HepG2 (cell line): ENCODE measurements around the gene ZBTB25. TPM values are rescaled to one million over a fixed set of nuclear protein-coding genes. Genes with fewer than 3 reads are reported as not detected.

Experiments used
- ATAC-seq: fragments of 200-7000 bp; cut with Tn5 transposase; 3 replicates; pipeline ENCODE4 v1.9.1; 2020; ENCODE audit warnings: mild to moderate bottlenecking, moderate library complexity
- BruUV-seq: library from RNA; stranded (reverse); fragments of 400-500 nt; replicated peaks from 2 replicates; lab custom pipeline; 2021; lab: Mats Ljungman, UMichigan
- CTCF ChIA-PET: fragments of 300-600 bp; formaldehyde crosslinking; extraction: SDS; loops from one replicate; lab custom pipeline; 2021; ENCODE audit warnings: low total read pairs, inconsistent platforms, low intra/inter-chr PET ratio; lab: Yijun Ruan, JAX
- POLR2A ChIA-PET: fragments of 350-600 bp; sonication (Branson Sonifier 250); formaldehyde crosslinking; loops from one replicate; lab custom pipeline; 2020; ENCODE audit warnings: antibody characterized with exemption, inconsistent platforms; lab: Yijun Ruan, JAX
- DNase-seq: peaks from one replicate; pipeline ENCODE4 v3.0.0-alpha.2; 2015; ENCODE audit warnings: low spot score
- FAIRE-seq: peaks from 3 replicates; lab custom pipeline; 2011; peaks lifted over from hg19 to GRCh38; lab: Jason Lieb, UNC
- H2AFZ ChIP-seq: one replicate; pipeline ENCODE4 v1.6.1; 2011; ENCODE audit warnings: low read length, inconsistent platforms
- H3K27ac ChIP-seq: fragments of 300-600 bp; 3 replicates; pipeline ENCODE4 v1.8.0; 2011; ENCODE audit warnings: mixed run types, mild to moderate bottlenecking, mixed read lengths, low read length, inconsistent platforms; ENCODE audit not compliant: insufficient read depth; ENCODE audit errors: extremely low read length
- H3K27me3 ChIP-seq, 2 experiments: fragments of 200-600 bp in 1 of 2; 2 replicates in 1 of 2; 3 replicates in 1 of 2; pipeline versions ENCODE4 v1.6.0 to v1.8.0; 2011; ENCODE audit warnings: low read length in 2 of 2, mild to moderate bottlenecking in 2 of 2, moderate library complexity in 2 of 2, inconsistent platforms in 1 of 2; ENCODE audit not compliant: insufficient read depth in 2 of 2, control insufficient read depth in 1 of 2
- H3K36me3 ChIP-seq, 2 experiments: fragments of 200-600 bp in 1 of 2; replicated peaks in 1 of 2; 2 replicates in 1 of 2; 3 replicates in 1 of 2; pipeline versions ENCODE4 v1.5.1 to v1.8.0; 2011; ENCODE audit warnings: low read length in 2 of 2, inconsistent platforms in 1 of 2; ENCODE audit not compliant: insufficient read depth in 2 of 2, control insufficient read depth in 1 of 2
- H3K4me1 ChIP-seq: 2 replicates; pipeline ENCODE4 v1.5.1; 2012; ENCODE audit warnings: low read length, inconsistent platforms; ENCODE audit not compliant: insufficient read depth
- H3K4me2 ChIP-seq: 2 replicates; pipeline ENCODE4 v1.6.0; 2011; ENCODE audit warnings: low read depth, low read length, inconsistent platforms
- H3K4me3 ChIP-seq, 3 experiments: fragments of 200-600 bp in 1 of 3; sonication (generic), shearing (Covaris generic) in 1 of 3; replicated peaks in 1 of 3; 2 replicates each; pipeline ENCODE4 v1.5.1; 2011 to 2016; ENCODE audit warnings: low read length in 3 of 3, inconsistent platforms in 2 of 3, low read depth in 2 of 3, mild to moderate bottlenecking in 2 of 3, control low read depth in 1 of 3, mixed read lengths in 1 of 3; ENCODE audit not compliant: insufficient read depth in 1 of 3
- H3K79me2 ChIP-seq: one replicate; pipeline ENCODE4 v1.6.1; 2011; ENCODE audit warnings: low read length, inconsistent platforms; ENCODE audit not compliant: insufficient read depth
- H3K9ac ChIP-seq: 2 replicates; pipeline ENCODE4 v1.6.0; 2011; ENCODE audit warnings: mild to moderate bottlenecking, low read depth, low read length, inconsistent platforms; ENCODE audit not compliant: insufficient read depth
- H3K9me3 ChIP-seq: 2 replicates; pipeline ENCODE4 v1.5.1; 2012; ENCODE audit warnings: mild to moderate bottlenecking, low read length
- H4K20me1 ChIP-seq: 2 replicates; pipeline ENCODE4 v1.6.0; 2011; ENCODE audit warnings: inconsistent platforms, mild to moderate bottlenecking, low read length, moderate library complexity; ENCODE audit not compliant: insufficient read depth
- CBX5 ChIP-seq: sonication (generic); formaldehyde crosslinking; IDR thresholded peaks from 2 replicates; pipeline ENCODE4 v1.4.0; 2020; ENCODE audit warnings: missing genetic modification reagents, borderline replicate concordance
- EHMT2 ChIP-seq: fragments of 200-600 bp; sonication (generic); IDR thresholded peaks from 2 replicates; pipeline ENCODE4 v1.7.0; 2017; ENCODE audit warnings: antibody characterized with exemption, low read depth, low read length, borderline replicate concordance
- KAT8 ChIP-seq: IDR thresholded peaks from 2 replicates; pipeline ENCODE4 v1.6.1; 2016; ENCODE audit warnings: missing genetic modification reagents, missing compliant biosample characterization
- PHF20 ChIP-seq: sonication (generic); formaldehyde crosslinking; IDR thresholded peaks from 2 replicates; pipeline ENCODE4 v1.5.0; 2020; ENCODE audit warnings: mild to moderate bottlenecking, missing genetic modification reagents
- PLRG1 ChIP-seq: fragments of 450-650 bp; conservative IDR thresholded peaks from 2 replicates; pipeline ENCODE4 v1.6.1; 2016
- RBM22 ChIP-seq: fragments of 200-400 bp; formaldehyde crosslinking; optimal IDR thresholded peaks from 2 replicates; pipeline ENCODE3; 2017; ENCODE audit warnings: mild to moderate bottlenecking, low read length, moderate library complexity
- SMC3 ChIP-seq: IDR thresholded peaks from 2 replicates; pipeline ENCODE4 v1.6.1; 2011; ENCODE audit warnings: low read length, improper control_type of control experiment
- SPEN ChIP-seq: sonication (generic); formaldehyde crosslinking; IDR thresholded peaks from 2 replicates; pipeline ENCODE4 v1.5.1; 2020; ENCODE audit warnings: low read depth, mild to moderate bottlenecking, missing genetic modification reagents
- ZMAT3 ChIP-seq: sonication (generic); formaldehyde crosslinking; conservative IDR thresholded peaks from 2 replicates; pipeline ENCODE4 v1.7.0; 2021; ENCODE audit warnings: missing genetic modification reagents
- ZNF577 ChIP-seq: sonication (generic); formaldehyde crosslinking; IDR thresholded peaks from 2 replicates; pipeline ENCODE4 v1.4.0; 2020; ENCODE audit warnings: mild to moderate bottlenecking, low read depth, missing genetic modification reagents, borderline replicate concordance
- ZNF660 ChIP-seq: sonication (generic); formaldehyde crosslinking; IDR thresholded peaks from 2 replicates; pipeline ENCODE4 v1.5.1; 2020; ENCODE audit warnings: mild to moderate bottlenecking, low read depth, missing genetic modification reagents, borderline replicate concordance
- WGBS: methylation state at CpG from one replicate; pipeline ENCODE4 v1.1.6; 2017; ENCODE audit warnings: low lambda C conversion rate; 5-methylcytosine and 5-hydroxymethylcytosine counted together
- in situ Hi-C: cut with HindIII; loops from 2 replicates; pipeline ENCODE4 v1.10.0; 2017; ENCODE audit warnings: low pct_unique_long_range_greater_than_20kb; ENCODE audit not compliant: extremely low pct_ligation_motif_present
- intact Hi-C: fragments of 100-400 bp; cut with micrococcal nuclease; formaldehyde crosslinking; loops from one replicate; pipeline ENCODE4 v1.10.0; 2022; ENCODE audit not compliant: unreplicated experiment
- polyA plus RNA-seq, 8 experiments: library from polyadenylated mRNA; depleted of rRNA in 3 of 8; stranded (reverse) in 7 of 8; unstranded in 1 of 8; fragments of >200 nt; fragmentation: Illumina TruSeq in 4 of 8; extraction: Trizol in 4 of 8; gene quantifications; 2 replicates each; pipeline versions ENCODE4 v1.2.1 to v1.2.3, GENCODE V29; 2011 to 2016; ENCODE audit warnings: low read depth in 4 of 8, missing spikeins in 1 of 8, mixed read lengths in 1 of 8; ENCODE audit not compliant: insufficient read depth in 1 of 8
- total RNA-seq, 5 experiments: library from RNA; depleted of rRNA; stranded (reverse); fragments of >200 nt; fragmentation: Illumina TruSeq; extraction: Trizol; gene quantifications; 2 replicates each; pipeline ENCODE4 v1.2.3, GENCODE V29; 2016; ENCODE audit warnings: low read depth in 1 of 5
- TF ChIP-seq, protein P1 (sequence below): sonication (generic); formaldehyde crosslinking; IDR thresholded peaks from 2 replicates; pipeline ENCODE4 v1.5.0; 2020; ENCODE audit warnings: mild to moderate bottlenecking, missing genetic modification reagents
- TF ChIP-seq, protein P2 (sequence below): sonication (generic); formaldehyde crosslinking; IDR thresholded peaks from 2 replicates; pipeline ENCODE4 v1.8.1; 2023; ENCODE audit warnings: mild to moderate bottlenecking, moderate library complexity, missing genetic modification reagents
- TF ChIP-seq, protein P3 (sequence below), 2 experiments: IDR thresholded peaks; 2 replicates each; pipeline ENCODE4 v1.6.1; 2011 to 2012; ENCODE audit warnings: low read length in 2 of 2, borderline replicate concordance in 1 of 2, low read depth in 1 of 2, mild to moderate bottlenecking in 1 of 2, moderate library complexity in 1 of 2
- TF ChIP-seq, protein P4 (sequence below): sonication (generic); formaldehyde crosslinking; IDR thresholded peaks from 2 replicates; pipeline ENCODE4 v1.4.0; 2020; ENCODE audit warnings: missing genetic modification reagents

Gene ZBTB25
- total and polyA plus RNA-seq, 2 of the 13 experiments (the other 11 are each of a cell fraction or from before 2014, with no cell fraction given) = 3.5 to 7.6 TPM

GRCh38 chr14:64419003-64419402, 84.6 kb downstream of the ZBTB25 start:
- no peaks in the 10 kb centered on the region for H3K79me2 ChIP-seq
- intact Hi-C loops = no loop called here
- H3K9me3 ChIP-seq = no peaks in the 10 kb centered on the region
- no peak overlapping the region for H3K4me2 ChIP-seq
- no peaks in the 10 kb centered on the region for H4K20me1 ChIP-seq
- no peak overlapping the region for H2AFZ ChIP-seq
- in situ Hi-C loops = no loop called here
- H3K36me3 ChIP-seq = peaks cover 19 to 71% of the 10 kb centered on the region in 2 experiments
- no peaks in the 10 kb centered on the region for H3K27me3 ChIP-seq
- FAIRE-seq = no peak
- ChIA-PET POLR2A (no interaction called here), CTCF (no interaction called here)
- ATAC-seq = no peak
- 95% methylated on average over 4 of the region's 7 CpGs for WGBS
- no peak overlapping the region for H3K27ac ChIP-seq
- no peaks in the 10 kb centered on the region for H3K4me1 ChIP-seq
- no peak overlapping the region for H3K9ac ChIP-seq
- DNase-seq = no peak
- no TSS peak for BruUV-seq
- H3K4me3 ChIP-seq = no peak overlapping the region
- TF ChIP-seq, protein P1, sequence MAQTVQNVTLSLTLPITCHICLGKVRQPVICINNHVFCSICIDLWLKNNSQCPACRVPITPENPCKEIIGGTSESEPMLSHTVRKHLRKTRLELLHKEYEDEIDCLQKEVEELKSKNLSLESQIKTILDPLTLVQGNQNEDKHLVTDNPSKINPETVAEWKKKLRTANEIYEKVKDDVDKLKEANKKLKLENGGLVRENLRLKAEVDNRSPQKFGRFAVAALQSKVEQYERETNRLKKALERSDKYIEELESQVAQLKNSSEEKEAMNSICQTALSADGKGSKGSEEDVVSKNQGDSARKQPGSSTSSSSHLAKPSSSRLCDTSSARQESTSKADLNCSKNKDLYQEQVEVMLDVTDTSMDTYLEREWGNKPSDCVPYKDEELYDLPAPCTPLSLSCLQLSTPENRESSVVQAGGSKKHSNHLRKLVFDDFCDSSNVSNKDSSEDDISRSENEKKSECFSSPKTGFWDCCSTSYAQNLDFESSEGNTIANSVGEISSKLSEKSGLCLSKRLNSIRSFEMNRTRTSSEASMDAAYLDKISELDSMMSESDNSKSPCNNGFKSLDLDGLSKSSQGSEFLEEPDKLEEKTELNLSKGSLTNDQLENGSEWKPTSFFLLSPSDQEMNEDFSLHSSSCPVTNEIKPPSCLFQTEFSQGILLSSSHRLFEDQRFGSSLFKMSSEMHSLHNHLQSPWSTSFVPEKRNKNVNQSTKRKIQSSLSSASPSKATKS (CRISPR knock-in tag) = no peak
- no peak for TF ChIP-seq EHMT2
- no peak for TF ChIP-seq PLRG1
- no peak for TF ChIP-seq CBX5 (CRISPR knock-in tag)
- TF ChIP-seq, protein P2, sequence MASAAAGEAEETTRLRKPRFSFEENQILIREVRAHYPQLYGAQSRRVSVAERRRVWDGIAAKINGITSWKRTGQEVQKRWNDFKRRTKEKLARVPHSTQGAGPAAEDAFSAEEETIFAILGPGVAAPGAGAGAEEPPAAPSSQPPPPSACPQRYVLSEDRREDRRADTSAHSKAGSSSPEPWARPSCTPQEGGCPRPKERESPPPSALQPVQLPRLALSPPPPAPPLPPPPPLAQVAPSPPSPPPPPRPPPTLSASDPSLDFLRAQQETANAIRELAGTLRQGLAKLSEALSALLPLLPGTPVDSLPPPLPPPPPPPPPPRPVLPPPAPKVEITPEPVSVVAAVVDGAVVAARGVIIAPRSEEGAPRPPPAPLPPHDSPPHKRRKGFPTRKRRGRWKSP (CRISPR knock-in tag) = no peak
- no peak for TF ChIP-seq SMC3
- TF ChIP-seq ZNF577 (CRISPR knock-in tag) = no peak
- no peak for TF ChIP-seq KAT8 (CRISPR knock-in tag)
- TF ChIP-seq, protein P3, sequence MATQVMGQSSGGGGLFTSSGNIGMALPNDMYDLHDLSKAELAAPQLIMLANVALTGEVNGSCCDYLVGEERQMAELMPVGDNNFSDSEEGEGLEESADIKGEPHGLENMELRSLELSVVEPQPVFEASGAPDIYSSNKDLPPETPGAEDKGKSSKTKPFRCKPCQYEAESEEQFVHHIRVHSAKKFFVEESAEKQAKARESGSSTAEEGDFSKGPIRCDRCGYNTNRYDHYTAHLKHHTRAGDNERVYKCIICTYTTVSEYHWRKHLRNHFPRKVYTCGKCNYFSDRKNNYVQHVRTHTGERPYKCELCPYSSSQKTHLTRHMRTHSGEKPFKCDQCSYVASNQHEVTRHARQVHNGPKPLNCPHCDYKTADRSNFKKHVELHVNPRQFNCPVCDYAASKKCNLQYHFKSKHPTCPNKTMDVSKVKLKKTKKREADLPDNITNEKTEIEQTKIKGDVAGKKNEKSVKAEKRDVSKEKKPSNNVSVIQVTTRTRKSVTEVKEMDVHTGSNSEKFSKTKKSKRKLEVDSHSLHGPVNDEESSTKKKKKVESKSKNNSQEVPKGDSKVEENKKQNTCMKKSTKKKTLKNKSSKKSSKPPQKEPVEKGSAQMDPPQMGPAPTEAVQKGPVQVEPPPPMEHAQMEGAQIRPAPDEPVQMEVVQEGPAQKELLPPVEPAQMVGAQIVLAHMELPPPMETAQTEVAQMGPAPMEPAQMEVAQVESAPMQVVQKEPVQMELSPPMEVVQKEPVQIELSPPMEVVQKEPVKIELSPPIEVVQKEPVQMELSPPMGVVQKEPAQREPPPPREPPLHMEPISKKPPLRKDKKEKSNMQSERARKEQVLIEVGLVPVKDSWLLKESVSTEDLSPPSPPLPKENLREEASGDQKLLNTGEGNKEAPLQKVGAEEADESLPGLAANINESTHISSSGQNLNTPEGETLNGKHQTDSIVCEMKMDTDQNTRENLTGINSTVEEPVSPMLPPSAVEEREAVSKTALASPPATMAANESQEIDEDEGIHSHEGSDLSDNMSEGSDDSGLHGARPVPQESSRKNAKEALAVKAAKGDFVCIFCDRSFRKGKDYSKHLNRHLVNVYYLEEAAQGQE (IDR thresholded peaks at IDR 0.05; ENCODE audit: borderline replicate concordance in 1 of 2, low read depth in 1 of 2, low read length in 2 of 2) = no peak
- TF ChIP-seq, protein P4, sequence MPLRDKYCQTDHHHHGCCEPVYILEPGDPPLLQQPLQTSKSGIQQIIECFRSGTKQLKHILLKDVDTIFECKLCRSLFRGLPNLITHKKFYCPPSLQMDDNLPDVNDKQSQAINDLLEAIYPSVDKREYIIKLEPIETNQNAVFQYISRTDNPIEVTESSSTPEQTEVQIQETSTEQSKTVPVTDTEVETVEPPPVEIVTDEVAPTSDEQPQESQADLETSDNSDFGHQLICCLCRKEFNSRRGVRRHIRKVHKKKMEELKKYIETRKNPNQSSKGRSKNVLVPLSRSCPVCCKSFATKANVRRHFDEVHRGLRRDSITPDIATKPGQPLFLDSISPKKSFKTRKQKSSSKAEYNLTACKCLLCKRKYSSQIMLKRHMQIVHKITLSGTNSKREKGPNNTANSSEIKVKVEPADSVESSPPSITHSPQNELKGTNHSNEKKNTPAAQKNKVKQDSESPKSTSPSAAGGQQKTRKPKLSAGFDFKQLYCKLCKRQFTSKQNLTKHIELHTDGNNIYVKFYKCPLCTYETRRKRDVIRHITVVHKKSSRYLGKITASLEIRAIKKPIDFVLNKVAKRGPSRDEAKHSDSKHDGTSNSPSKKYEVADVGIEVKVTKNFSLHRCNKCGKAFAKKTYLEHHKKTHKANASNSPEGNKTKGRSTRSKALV (CRISPR knock-in tag) = no peak
- no peak for TF ChIP-seq PHF20 (CRISPR knock-in tag)
- no peak for TF ChIP-seq SPEN
- no peak for TF ChIP-seq ZNF660 (CRISPR knock-in tag)
- TF ChIP-seq ZMAT3 = no peak
- TF ChIP-seq RBM22 = no peak
